Measurements from ENCODE around the gene HMG20A. TPM values are rescaled to one million over a fixed set of nuclear protein-coding genes. Genes with fewer than 3 reads are reported as not detected.
A peak's percentile ranks its signal among the peaks of the same experiment; 100 is the strongest.

HMG20A gene
- total RNA-seq, 2 donors from 2014 or later = 49.8 to 58.2 TPM

DNA sequence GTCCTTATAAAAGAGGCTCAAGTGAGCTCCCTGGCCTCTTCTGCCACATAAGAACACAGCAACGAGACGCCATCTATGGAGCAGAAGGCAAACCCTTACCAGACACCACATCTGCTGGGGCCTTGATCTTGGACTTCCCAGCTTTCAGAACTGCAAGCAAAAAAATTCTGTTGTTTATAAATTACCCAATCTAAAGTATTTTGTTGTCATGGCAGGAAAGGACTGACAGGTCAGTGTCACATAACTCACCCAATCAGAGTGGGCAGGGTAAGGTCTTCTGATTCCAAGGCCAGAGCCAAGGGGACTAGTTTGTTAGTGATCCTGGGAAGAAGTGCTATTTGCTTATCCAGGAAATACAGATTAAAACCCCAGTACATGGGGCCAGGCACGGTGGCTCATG, 98.9 kb downstream of the HMG20A start:
- Histone ChIP-seq H3K27me3 (ENCODE audit: control insufficient read depth, insufficient read depth, low read length, poor library complexity, severe bottlenecking) (no peaks in the 10 kb centered on the region), H3K4me3 (ENCODE audit: low read length) (no peak overlapping the region), H3K36me3 (ENCODE audit: control insufficient read depth, insufficient read depth, low read length) (no peaks in the 10 kb centered on the region), H3K27ac (ENCODE audit: low read depth, low read length) (no peak overlapping the region), H3K4me1 (ENCODE audit: control insufficient read depth, insufficient read depth, low read length) (no peaks in the 10 kb centered on the region), H3K9ac (ENCODE audit: extremely low read depth, low read length, poor library complexity, severe bottlenecking) (no peak overlapping the region), H3K9me3 (ENCODE audit: control insufficient read depth, low read length) (no peaks in the 10 kb centered on the region)
- TF ChIP-seq, protein P1, sequence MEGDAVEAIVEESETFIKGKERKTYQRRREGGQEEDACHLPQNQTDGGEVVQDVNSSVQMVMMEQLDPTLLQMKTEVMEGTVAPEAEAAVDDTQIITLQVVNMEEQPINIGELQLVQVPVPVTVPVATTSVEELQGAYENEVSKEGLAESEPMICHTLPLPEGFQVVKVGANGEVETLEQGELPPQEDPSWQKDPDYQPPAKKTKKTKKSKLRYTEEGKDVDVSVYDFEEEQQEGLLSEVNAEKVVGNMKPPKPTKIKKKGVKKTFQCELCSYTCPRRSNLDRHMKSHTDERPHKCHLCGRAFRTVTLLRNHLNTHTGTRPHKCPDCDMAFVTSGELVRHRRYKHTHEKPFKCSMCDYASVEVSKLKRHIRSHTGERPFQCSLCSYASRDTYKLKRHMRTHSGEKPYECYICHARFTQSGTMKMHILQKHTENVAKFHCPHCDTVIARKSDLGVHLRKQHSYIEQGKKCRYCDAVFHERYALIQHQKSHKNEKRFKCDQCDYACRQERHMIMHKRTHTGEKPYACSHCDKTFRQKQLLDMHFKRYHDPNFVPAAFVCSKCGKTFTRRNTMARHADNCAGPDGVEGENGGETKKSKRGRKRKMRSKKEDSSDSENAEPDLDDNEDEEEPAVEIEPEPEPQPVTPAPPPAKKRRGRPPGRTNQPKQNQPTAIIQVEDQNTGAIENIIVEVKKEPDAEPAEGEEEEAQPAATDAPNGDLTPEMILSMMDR (conservative IDR thresholded peaks at IDR 0.05) = no peak
- peak; percentile 26 for DNase-seq
- Mint-ChIP-seq H3K4me3 (no peak overlapping the region), H3K27me3 (ENCODE audit: insufficient read depth) (peaks cover 5% of the 10 kb centered on the region), H3K27ac (no peak overlapping the region), H3K36me3 (ENCODE audit: low read depth) (no peaks in the 10 kb centered on the region), H3K9me3 (no peaks in the 10 kb centered on the region), H3K4me1 (peaks cover 12% of the 10 kb centered on the region)
- WGBS, 2 experiments (ENCODE audit: insufficient coverage in 1 of 2, insufficient read length in 1 of 2) = 75 to 84% methylated on average over 1 to 3 of the region's 3 CpGs

DNA sequence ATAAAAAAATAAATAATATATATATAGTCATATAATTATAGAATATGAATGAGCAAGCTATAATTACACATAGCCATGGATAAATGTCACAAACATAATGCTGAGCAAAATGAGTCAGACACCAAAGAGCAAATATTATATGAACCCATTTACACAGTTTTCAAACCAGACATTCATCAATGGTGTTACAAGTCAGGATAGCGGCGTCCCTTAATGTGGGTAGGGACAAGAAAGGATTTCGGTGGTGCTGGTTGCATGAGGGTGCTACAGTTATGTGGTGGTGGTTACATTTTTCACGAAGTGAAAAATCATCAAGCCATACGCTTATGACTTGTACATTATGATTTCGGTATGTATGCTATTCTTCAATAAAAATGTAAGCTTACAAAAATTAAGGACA, 100.5 kb downstream of the HMG20A start:
- Mint-ChIP-seq H3K4me1 (peaks cover 20% of the 10 kb centered on the region), H3K4me3 (no peak overlapping the region), H3K9me3 (no peaks in the 10 kb centered on the region), H3K27me3 (ENCODE audit: insufficient read depth) (peaks cover 9% of the 10 kb centered on the region), H3K36me3 (ENCODE audit: low read depth) (no peaks in the 10 kb centered on the region), H3K27ac (no peak overlapping the region)
- WGBS, 2 experiments (ENCODE audit: insufficient coverage in 1 of 2, insufficient read length in 1 of 2) = 98 to 100% methylated on average over 1 to 6 of the region's 6 CpGs
- no peak overlapping the region for H3K9ac ChIP-seq (ENCODE audit: extremely low read depth, low read length, poor library complexity, severe bottlenecking)
- no peaks in the 10 kb centered on the region for H3K9me3 ChIP-seq (ENCODE audit: control insufficient read depth, low read length)
- H3K4me1 ChIP-seq (ENCODE audit: control insufficient read depth, insufficient read depth, low read length) = peaks cover 12% of the 10 kb centered on the region
- no peak overlapping the region for H3K4me3 ChIP-seq (ENCODE audit: low read length)
- TF ChIP-seq, protein P1 (conservative IDR thresholded peaks at IDR 0.05) = no peak
- H3K27me3 ChIP-seq (ENCODE audit: control insufficient read depth, insufficient read depth, low read length, poor library complexity, severe bottlenecking) = peaks cover 1% of the 10 kb centered on the region
- no peaks in the 10 kb centered on the region for H3K36me3 ChIP-seq (ENCODE audit: control insufficient read depth, insufficient read depth, low read length)
- H3K27ac ChIP-seq (ENCODE audit: low read depth, low read length) = no peak overlapping the region
- no peak for DNase-seq

GRCh38 chr15:77525400-77525811, 104.7 kb downstream of the HMG20A start:
- Histone ChIP-seq H3K27me3 (ENCODE audit: control insufficient read depth, insufficient read depth, low read length, poor library complexity, severe bottlenecking) (peaks cover 6% of the 10 kb centered on the region), H3K9ac (ENCODE audit: extremely low read depth, low read length, poor library complexity, severe bottlenecking) (no peak overlapping the region), H3K4me3 (ENCODE audit: low read length) (no peak overlapping the region), H3K9me3 (ENCODE audit: control insufficient read depth, low read length) (no peaks in the 10 kb centered on the region), H3K4me1 (ENCODE audit: control insufficient read depth, insufficient read depth, low read length) (peaks cover 39% of the 10 kb centered on the region), H3K27ac (ENCODE audit: low read depth, low read length) (no peak overlapping the region), H3K36me3 (ENCODE audit: control insufficient read depth, insufficient read depth, low read length) (no peaks in the 10 kb centered on the region)
- H3K27me3 Mint-ChIP-seq (ENCODE audit: insufficient read depth) = peaks cover 7% of the 10 kb centered on the region
- TF ChIP-seq, protein P1 (conservative IDR thresholded peaks at IDR 0.05) = no peak
- H3K4me3 Mint-ChIP-seq = no peak overlapping the region
- H3K36me3 Mint-ChIP-seq (ENCODE audit: low read depth) = no peaks in the 10 kb centered on the region
- H3K9me3 Mint-ChIP-seq = no peaks in the 10 kb centered on the region
- WGBS, 2 experiments (ENCODE audit: insufficient coverage in 1 of 2, insufficient read length in 1 of 2) = 45 to 66% methylated on average over 2 to 6 of the region's 6 CpGs
- H3K27ac Mint-ChIP-seq = no peak overlapping the region
- peaks cover 38% of the 10 kb centered on the region for H3K4me1 Mint-ChIP-seq
- DNase-seq = peak; percentile 82
